ENCODE measurements around the gene PSME3. TPM values are rescaled to one million over a fixed set of nuclear protein-coding genes. Genes with fewer than 3 reads are reported as not detected.

Gene PSME3
- total and polyA plus RNA-seq, 2 experiments from 2014 or later: 93.5 to 178 TPM

GRCh38 chr17:42879596-42879985 is 46.4 kb downstream of the PSME3 start:
- DNase-seq (ENCODE audit: low spot score) (no peak), ATAC-seq (no peak)
- Histone ChIP-seq H3K9me2 (ENCODE audit: insufficient read depth) (no peaks in the 10 kb centered on the region), H3K27me3 (ENCODE audit: insufficient read depth) (peaks cover 7% of the 10 kb centered on the region; the same call in 1 of the 2 replicates), H3K4me2 (no peak overlapping the region), H2AFZ (no peak overlapping the region), H3K4me1 (ENCODE audit: insufficient read depth) (peaks cover 5% of the 10 kb centered on the region; the same call in 1 of the 2 replicates), H4K20me1 (replicated peaks; ENCODE audit: insufficient read depth) (no peaks in the 10 kb centered on the region), H3K4me3 (no peak overlapping the region), H3F3A (replicated peaks; ENCODE audit: low read depth) (no peaks in the 10 kb centered on the region), H3K36me3 (ENCODE audit: insufficient read depth) (no peaks in the 10 kb centered on the region), H3K27ac (ENCODE audit: low read depth) (no peak overlapping the region), H3K79me2 (replicated peaks; ENCODE audit: insufficient read depth) (no peaks in the 10 kb centered on the region)
- Mint-ChIP-seq H3K36me3 (ENCODE audit: low read depth) (no peaks in the 10 kb centered on the region), H3K4me1 (peaks cover 15% of the 10 kb centered on the region), H3K27me3 (ENCODE audit: insufficient read depth, low read depth, poor library complexity) (peaks cover 16% of the 10 kb centered on the region), H3K27ac (no peak overlapping the region), H3K4me3 (no peak overlapping the region), H3K9me3 (no peaks in the 10 kb centered on the region; the same call in 2 of the 3 replicates)
- TF ChIP-seq ZNF114 (CRISPR knock-in tag; IDR thresholded peaks at IDR 0.05) (no peak), JUNB (IDR thresholded peaks at IDR 0.05; ENCODE audit: unreplicated experiment) (no peak), NANOG (IDR thresholded peaks at IDR 0.05; ENCODE audit: borderline replicate concordance) (no peak), CTCF (conservative IDR thresholded peaks at IDR 0.05; ENCODE audit: low read depth in 2 of 2) (no peak), REST (IDR thresholded peaks at IDR 0.05; ENCODE audit: unreplicated experiment) (no peak), ZNF462 (CRISPR knock-in tag; IDR thresholded peaks at IDR 0.05) (no peak), POLR2AphosphoS5 (IDR thresholded peaks at IDR 0.05; ENCODE audit: low read depth) (no peak), ETS1 (IDR thresholded peaks at IDR 0.05) (no peak), EZH2 (IDR thresholded peaks at IDR 0.05; ENCODE audit: low read depth, unreplicated experiment) (no peak), EZH2phosphoT487 (IDR thresholded peaks at IDR 0.05; ENCODE audit: unreplicated experiment) (no peak), CREB1 (CRISPR knock-in tag; IDR thresholded peaks at IDR 0.05; ENCODE audit: low read depth) (no peak), STAT1 (IDR thresholded peaks at IDR 0.05; ENCODE audit: unreplicated experiment) (no peak), ZNF331 (CRISPR knock-in tag; IDR thresholded peaks at IDR 0.05; ENCODE audit: low read depth) (no peak)

All from GM23338 (cell line).